HG03039 (cell line): ENCODE results near the gene PFKFB4.
"Not testable (repeated sequence)": the region's sequence is repeated elsewhere in the genome, so short reads cannot be mapped to it uniquely, and the experiment has no call there.

Experiments
- ATAC-seq: cut with Tn5 transposase; IDR thresholded peaks from one replicate; pipeline ENCODE4 v1.9.1; 2021; ENCODE audit warnings: mild to moderate bottlenecking, moderate library complexity; ENCODE audit not compliant: unreplicated experiment

PFKFB4 gene

GRCh38 chr3:48502728-48503168, 53.9 kb downstream of the PFKFB4 start:
- no peak for ATAC-seq

- ATAC-seq = no peak
Observed at GRCh38 chr3:48502121-48502520, 54.5 kb downstream of the PFKFB4 start.

- ATAC-seq = no peak
Observed at GRCh38 chr3:48501196-48501595, 55.4 kb downstream of the PFKFB4 start.

GRCh38 chr3:48500656-48501055, 55.9 kb downstream of the PFKFB4 start:
- ATAC-seq = no peak

GRCh38 chr3:48493203-48493501, 63.5 kb downstream of the PFKFB4 start:
- no peak for ATAC-seq

- ATAC-seq = no peak
Observed at GRCh38 chr3:48492461-48493202, 64.0 kb downstream of the PFKFB4 start.

GRCh38 chr3:48486952-48487351, 69.7 kb downstream of the PFKFB4 start:
- ATAC-seq = no peak

GRCh38 chr3:48482822-48483221, 73.8 kb downstream of the PFKFB4 start:
- not testable (repeated sequence) for ATAC-seq

GRCh38 chr3:48480891-48481290, 75.7 kb downstream of the PFKFB4 start:
- ATAC-seq = not testable (repeated sequence)

GRCh38 chr3:48478626-48479555, 77.7 kb downstream of the PFKFB4 start:
- no peak for ATAC-seq

GRCh38 chr3:48477959-48478520, 78.6 kb downstream of the PFKFB4 start:
- no peak for ATAC-seq

GRCh38 chr3:48476426-48477053, 80.1 kb downstream of the PFKFB4 start:
- ATAC-seq = no peak

- ATAC-seq = no peak
Observed at GRCh38 chr3:48475188-48475587, 81.4 kb downstream of the PFKFB4 start.

GRCh38 chr3:48474619-48475018, 82.0 kb downstream of the PFKFB4 start:
- no peak for ATAC-seq

GRCh38 chr3:48474031-48474430, 82.6 kb downstream of the PFKFB4 start:
- ATAC-seq = not testable (repeated sequence)

- no peak for ATAC-seq
Observed at GRCh38 chr3:48473617-48473952, 83.0 kb downstream of the PFKFB4 start.

- ATAC-seq = peak; percentile 75
Observed at GRCh38 chr3:48472923-48473616, 83.5 kb downstream of the PFKFB4 start.

- ATAC-seq = peak; percentile 8
Observed at GRCh38 chr3:48472673-48472922, 84.0 kb downstream of the PFKFB4 start.

- ATAC-seq = no peak
Observed at GRCh38 chr3:48470286-48470685, 86.3 kb downstream of the PFKFB4 start.

GRCh38 chr3:48469046-48469915, 87.3 kb downstream of the PFKFB4 start:
- ATAC-seq = no peak
